Measurements from ENCODE around the gene MOSPD2.

Gene MOSPD2

DNA sequence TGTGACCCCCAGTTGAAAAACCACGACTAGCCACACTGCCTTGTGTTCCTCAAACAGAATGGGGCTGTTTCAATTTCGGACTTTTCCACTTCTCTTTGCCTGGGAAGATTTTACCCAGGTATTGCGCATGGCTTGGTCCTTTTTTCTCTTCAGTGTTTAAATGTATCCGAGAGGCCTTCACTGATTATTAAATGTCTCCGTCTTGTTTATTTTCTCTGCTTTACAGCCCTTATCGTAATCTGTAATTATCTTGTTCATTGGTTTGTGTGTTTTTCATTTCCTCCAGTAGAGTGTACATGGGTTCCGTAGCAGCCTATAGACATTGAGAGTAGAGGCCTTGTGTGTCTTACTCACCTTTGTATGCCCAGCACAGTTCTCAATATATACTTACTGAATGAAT, 2.4 kb downstream of the MOSPD2 start:
- no peak for DNase-seq (ENCODE audit: low read depth)
- TF ChIP-seq, protein P1, sequence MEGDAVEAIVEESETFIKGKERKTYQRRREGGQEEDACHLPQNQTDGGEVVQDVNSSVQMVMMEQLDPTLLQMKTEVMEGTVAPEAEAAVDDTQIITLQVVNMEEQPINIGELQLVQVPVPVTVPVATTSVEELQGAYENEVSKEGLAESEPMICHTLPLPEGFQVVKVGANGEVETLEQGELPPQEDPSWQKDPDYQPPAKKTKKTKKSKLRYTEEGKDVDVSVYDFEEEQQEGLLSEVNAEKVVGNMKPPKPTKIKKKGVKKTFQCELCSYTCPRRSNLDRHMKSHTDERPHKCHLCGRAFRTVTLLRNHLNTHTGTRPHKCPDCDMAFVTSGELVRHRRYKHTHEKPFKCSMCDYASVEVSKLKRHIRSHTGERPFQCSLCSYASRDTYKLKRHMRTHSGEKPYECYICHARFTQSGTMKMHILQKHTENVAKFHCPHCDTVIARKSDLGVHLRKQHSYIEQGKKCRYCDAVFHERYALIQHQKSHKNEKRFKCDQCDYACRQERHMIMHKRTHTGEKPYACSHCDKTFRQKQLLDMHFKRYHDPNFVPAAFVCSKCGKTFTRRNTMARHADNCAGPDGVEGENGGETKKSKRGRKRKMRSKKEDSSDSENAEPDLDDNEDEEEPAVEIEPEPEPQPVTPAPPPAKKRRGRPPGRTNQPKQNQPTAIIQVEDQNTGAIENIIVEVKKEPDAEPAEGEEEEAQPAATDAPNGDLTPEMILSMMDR (conservative IDR thresholded peaks at IDR 0.05; ENCODE audit: low read length): no peak
- H3K4me3 ChIP-seq (ENCODE audit: low read length): no peak overlapping the region

DNA sequence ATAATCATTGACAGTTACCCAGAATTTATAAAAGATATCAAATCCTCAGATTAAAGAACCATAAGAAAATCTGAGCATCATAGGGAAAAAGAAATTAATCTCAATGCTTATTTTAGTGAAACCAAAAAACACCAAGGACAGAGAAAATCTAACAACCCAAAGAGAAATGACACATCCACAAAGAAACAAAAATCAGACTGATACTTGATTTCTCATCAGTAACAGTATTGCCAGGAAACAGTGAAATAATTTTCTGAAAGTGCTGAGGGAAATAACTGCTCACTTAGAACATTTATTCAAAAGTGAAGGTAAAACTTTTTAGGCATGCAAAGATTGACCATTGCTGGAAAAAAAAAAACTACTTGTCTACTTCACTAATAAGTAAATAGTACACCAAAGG, 10.6 kb downstream of the MOSPD2 start:
- TF ChIP-seq, protein P1 (conservative IDR thresholded peaks at IDR 0.05; ENCODE audit: low read length): no peak

DNA sequence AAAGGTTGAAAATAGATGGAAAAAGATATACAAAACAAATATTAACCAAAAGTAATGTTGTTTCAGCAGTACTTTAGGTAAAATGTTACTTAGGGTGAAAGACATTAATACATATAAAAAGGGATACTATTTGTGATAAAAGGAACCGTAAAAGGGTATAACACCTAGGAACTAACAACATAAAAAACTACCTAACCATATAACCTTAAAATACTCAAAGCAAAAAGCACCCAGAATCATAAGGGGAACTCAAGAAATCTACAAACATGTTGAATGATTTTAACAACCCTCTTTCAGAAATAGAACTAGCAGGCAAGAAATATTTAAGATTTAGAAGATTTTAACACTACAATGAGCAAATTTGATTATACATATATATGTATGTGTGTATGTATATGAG, 11.5 kb downstream of the MOSPD2 start:
- DNase-seq (ENCODE audit: low read depth): no peak
- TF ChIP-seq, protein P1 (conservative IDR thresholded peaks at IDR 0.05; ENCODE audit: low read length): no peak
- H3K4me3 ChIP-seq (ENCODE audit: low read length): no peak overlapping the region

More for the DNA sequence above, 10.6 kb downstream of the MOSPD2 start:
- no peak overlapping the region for H3K4me3 ChIP-seq (ENCODE audit: low read length)
- no peak for DNase-seq (ENCODE audit: low read depth)

DNA sequence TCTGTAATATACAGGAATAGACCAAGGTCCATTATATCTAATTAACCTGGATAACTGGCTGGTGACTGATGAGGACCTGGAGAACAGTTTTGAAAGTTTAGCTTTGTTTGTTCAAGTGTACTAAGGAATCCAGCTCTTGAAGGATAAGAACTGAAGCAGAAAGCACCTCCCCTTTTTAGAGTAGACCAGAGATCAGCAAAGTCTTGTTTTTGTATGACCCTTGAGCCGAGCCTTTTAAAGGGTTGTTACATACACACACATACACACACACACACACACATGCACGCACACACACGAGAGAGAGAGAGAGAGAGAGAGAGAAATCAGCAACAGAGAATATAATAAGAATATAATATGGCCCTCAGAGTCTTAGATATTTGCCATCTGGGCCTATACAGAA, 13.0 kb downstream of the MOSPD2 start:
- DNase-seq (ENCODE audit: low read depth): no peak
- H3K4me3 ChIP-seq (ENCODE audit: low read length): no peak overlapping the region
- TF ChIP-seq, protein P1 (conservative IDR thresholded peaks at IDR 0.05; ENCODE audit: low read length): no peak

DNA sequence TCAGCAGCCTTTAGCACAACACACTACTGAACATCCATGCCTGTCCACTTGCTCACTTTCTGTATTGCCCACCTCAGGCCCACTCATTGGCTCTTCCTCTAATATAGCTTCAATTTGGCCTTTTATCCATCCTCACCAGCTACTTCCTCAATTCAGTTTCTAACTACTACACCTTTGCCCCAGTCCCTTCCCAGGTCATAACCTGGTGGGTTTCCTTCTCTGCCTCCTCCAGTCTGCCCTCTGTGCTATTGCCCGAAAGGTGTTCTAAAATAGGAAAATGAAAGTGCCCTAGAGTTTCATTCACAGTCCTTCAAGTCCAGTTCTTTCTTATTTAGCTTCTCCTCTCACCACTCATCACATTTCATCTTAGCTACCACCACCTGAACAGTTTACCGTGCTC, 23.1 kb downstream of the MOSPD2 start:
- TF ChIP-seq, protein P1 (conservative IDR thresholded peaks at IDR 0.05; ENCODE audit: low read length): no peak
- H3K4me3 ChIP-seq (ENCODE audit: low read length): no peak overlapping the region
- no peak for DNase-seq (ENCODE audit: low read depth)

DNA sequence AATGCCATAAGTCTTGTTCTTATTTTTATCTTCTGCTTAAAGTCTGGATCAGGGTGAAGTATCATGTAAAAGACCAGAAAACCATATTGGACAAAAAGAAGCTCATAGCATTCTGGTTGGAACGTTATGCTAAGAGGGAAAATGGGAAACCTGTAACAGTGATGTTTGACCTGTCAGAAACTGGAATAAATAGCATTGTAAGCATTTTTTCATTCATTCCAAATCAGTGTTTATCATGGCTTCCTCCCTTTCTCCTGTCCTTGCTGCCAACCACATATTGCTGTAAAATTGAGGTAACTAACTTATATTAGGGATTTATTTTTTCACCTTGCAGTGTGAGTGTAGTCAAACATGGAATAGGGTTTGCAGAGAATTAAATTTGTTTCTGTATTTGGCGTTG, 23.8 kb downstream of the MOSPD2 start:
- TF ChIP-seq, protein P1 (conservative IDR thresholded peaks at IDR 0.05; ENCODE audit: low read length): no peak
- no peak overlapping the region for H3K4me3 ChIP-seq (ENCODE audit: low read length)
- DNase-seq (ENCODE audit: low read depth): no peak

DNA sequence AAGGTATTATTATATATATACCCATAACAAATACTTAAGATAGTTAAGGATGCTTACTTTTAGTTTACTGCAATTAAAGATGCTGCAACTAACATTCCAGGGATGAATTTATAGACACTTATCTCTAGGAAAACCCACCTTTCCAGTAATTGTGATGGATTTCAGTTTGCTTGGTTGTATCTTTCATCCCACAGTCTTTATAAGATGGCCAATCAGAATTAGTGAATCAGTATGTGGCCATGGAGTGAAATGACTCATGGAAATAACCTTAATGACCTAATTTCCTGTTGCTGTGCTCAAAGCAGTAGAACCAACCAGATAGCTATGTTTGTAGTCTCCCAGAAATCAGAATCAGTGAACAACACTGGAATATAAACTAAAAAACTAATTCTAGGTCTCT, 26.4 kb downstream of the MOSPD2 start:
- DNase-seq (ENCODE audit: low read depth): peak; percentile 39
- no peak overlapping the region for H3K4me3 ChIP-seq (ENCODE audit: low read length)
- TF ChIP-seq, protein P1 (conservative IDR thresholded peaks at IDR 0.05; ENCODE audit: low read length): no peak

Data from AG10803 (cell line).